ENCODE measurements around the gene FBXW8. TPM values are rescaled to one million over a fixed set of nuclear protein-coding genes. Genes with fewer than 3 reads are reported as not detected.

The FBXW8 gene
- total and polyA plus RNA-seq, 2 donors (not counting 1 experiment from before 2014, with no cell fraction given): 12.1 to 23.5 TPM

- Histone ChIP-seq H3K36me3 (replicated peaks in 1 of 2; ENCODE audit: control extremely low read depth in 1 of 2, control insufficient read depth in 1 of 2, extremely low read depth in 1 of 2, insufficient read depth in 2 of 2, low read length in 1 of 2) (peaks cover 0 to 67% of the 10 kb centered on the region in 2 experiments), H3K4me1 (ENCODE audit: control insufficient read depth in 2 of 2, insufficient read depth in 2 of 2, low read length in 2 of 2) (peaks cover 0 to 5% of the 10 kb centered on the region in 2 donors), H3K27ac (ENCODE audit: low read length in 2 of 2) (no peak overlapping the region), H3K27me3 (replicated peaks in 1 of 4; ENCODE audit: control extremely low read depth in 1 of 4, control insufficient read depth in 3 of 4, insufficient read depth in 4 of 4, low read length in 3 of 4) (no peaks in the 10 kb centered on the region), H3K9ac (ENCODE audit: low read length) (no peak overlapping the region), H4K20me1 (ENCODE audit: control insufficient read depth, insufficient read depth, low read length, poor library complexity, severe bottlenecking) (no peaks in the 10 kb centered on the region), H3K9me3 (ENCODE audit: control extremely low read depth in 1 of 3, control insufficient read depth in 2 of 3, insufficient read depth in 1 of 3, low read length in 2 of 3) (peaks cover 0 to 4% (median 0%) of the 10 kb centered on the region in 3 donors), H3K4me2 (replicated peaks; ENCODE audit: low read depth, low read length, poor library complexity, severe bottlenecking) (no peak overlapping the region), H3K4me3 (ENCODE audit: control extremely low read depth in 1 of 5, extremely low read depth in 1 of 5, insufficient read depth in 1 of 5, low read depth in 2 of 5, low read length in 4 of 5) (no peak overlapping the region), H2AFZ (ENCODE audit: insufficient read depth, low read depth, low read length, poor library complexity, severe bottlenecking) (no peak overlapping the region), H3K79me2 (ENCODE audit: control insufficient read depth, insufficient read depth, low read length) (no peaks in the 10 kb centered on the region)
- Mint-ChIP-seq H3K9me3 (ENCODE audit: insufficient read depth) (no peaks in the 10 kb centered on the region), H3K27ac (no peak overlapping the region), H3K4me3 (no peak overlapping the region), H3K4me1 (peaks cover 6% of the 10 kb centered on the region), H3K27me3 (no peaks in the 10 kb centered on the region)
- 95% methylated on average over 19 of the region's 24 CpGs for WGBS (ENCODE audit: insufficient coverage)
- intact Hi-C loops (cut with micrococcal nuclease): no loop called here
- ChIA-PET POLR2A (no interaction called here), CTCF (interaction anchor here (0.8 to 7.2 kb wide), 2 partner anchors 95 to 321 kb away, joined by 4 to 47 read pairs; no protein-coding TSS in a partner anchor)
- no peak for TF ChIP-seq CTCF (IDR thresholded peaks at IDR 0.05)
- TF ChIP-seq EZH2 (IDR thresholded peaks at IDR 0.05; ENCODE audit: borderline replicate concordance, insufficient read depth, low read depth, low read length, poor library complexity, severe bottlenecking): no peak
- no peak for ATAC-seq (ENCODE audit: low read depth)
- DNase-seq: no peak
Measured at GRCh38 chr12:117023998-117024960, 113.5 kb downstream of the FBXW8 start.
